A549 (cell line): ENCODE results near the gene SERPINA3.

Experiments
- CTCF ChIP-seq: fragments of >200 bp; sonication (Bioruptor Twin); formaldehyde crosslinking; IDR thresholded peaks from 3 replicates; pipeline ENCODE4 v1.5.1; 2016
- MAX ChIP-seq: IDR thresholded peaks from 2 replicates; pipeline ENCODE4 v1.6.1; 2012
- POLR2A ChIP-seq: IDR thresholded peaks from 2 replicates; pipeline ENCODE4 v1.6.1; 2012; ENCODE audit warnings: mild to moderate bottlenecking, low read length

GRCh38 chr14:94646481-94646880 is 34.3 kb downstream of the SERPINA3 start:
- TF ChIP-seq CTCF (no peak), POLR2A (no peak), MAX (no peak)
